Ishikawa (cell line): ENCODE results near the gene TMEM62.

ENCODE experiments used
- EGR1 ChIP-seq: IDR thresholded peaks from 2 replicates; pipeline ENCODE4 v1.6.1; 2012
- EP300 ChIP-seq: IDR thresholded peaks from 2 replicates; pipeline ENCODE4 v1.6.1; 2012; ENCODE audit warnings: borderline replicate concordance
- MAX ChIP-seq: IDR thresholded peaks from 2 replicates; pipeline ENCODE4 v1.6.1; 2012
- RAD21 ChIP-seq: IDR thresholded peaks from 2 replicates; pipeline ENCODE4 v1.6.1; 2012; ENCODE audit warnings: low read depth
- TCF12 ChIP-seq: IDR thresholded peaks from 2 replicates; pipeline ENCODE4 v1.6.1; 2012; ENCODE audit warnings: low read depth
- TEAD4 ChIP-seq: IDR thresholded peaks from 2 replicates; pipeline ENCODE4 v1.6.1; 2012

- TF ChIP-seq TEAD4 (no peak), EGR1 (no peak), TCF12 (no peak), RAD21 (no peak), MAX (no peak), EP300 (no peak)
Measured at GRCh38 chr15:43212299-43212698, 78.9 kb downstream of the TMEM62 start.
